ENCODE measurements around the gene RALGPS1. TPM values are rescaled to one million over a fixed set of nuclear protein-coding genes. Genes with fewer than 3 reads are reported as not detected.
A peak's percentile ranks its signal among the peaks of the same experiment; 100 is the strongest.

The RALGPS1 gene
- total and polyA plus RNA-seq, 2 donors (not counting 1 experiment from before 2014, with no cell fraction given), result 2.0 to 5.9 TPM

DNA sequence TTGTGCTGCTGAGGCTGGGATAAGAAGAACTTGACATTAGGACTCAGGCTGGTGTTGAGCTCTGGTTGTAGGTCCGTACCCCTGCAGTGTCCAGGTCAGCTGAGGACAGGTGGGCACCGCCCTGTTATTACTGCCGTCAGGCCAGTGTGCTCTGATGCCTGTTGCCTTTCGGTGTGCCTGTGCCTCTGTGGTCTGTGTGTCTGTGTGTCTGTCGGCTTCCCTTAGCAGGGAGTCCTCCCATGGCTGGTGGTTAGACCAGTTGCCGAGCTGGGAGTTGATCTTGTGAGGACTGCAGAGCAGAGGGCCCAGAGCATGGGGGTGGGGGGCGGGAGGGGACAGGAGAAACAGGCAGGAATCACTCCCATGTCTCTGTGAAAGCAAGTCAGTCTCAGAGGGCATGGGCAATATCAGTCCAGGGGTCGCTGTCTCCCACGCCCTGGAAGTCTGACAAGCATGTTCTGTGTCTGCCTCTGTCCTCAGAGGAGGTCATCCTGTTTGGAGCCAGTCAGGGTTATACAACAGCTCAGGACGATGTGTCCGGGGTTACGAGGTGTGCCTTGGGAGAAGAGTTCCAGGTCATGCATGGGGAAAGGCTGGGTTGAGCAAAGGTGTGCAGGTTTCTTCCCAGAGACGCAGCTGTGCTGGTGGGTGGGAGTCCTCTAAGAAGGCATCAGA lies 282.7 kb downstream of the RALGPS1 start:
- Histone ChIP-seq H4K20me1 (ENCODE audit: control insufficient read depth, extremely low read depth, insufficient read depth, low read length) (no peaks in the 10 kb centered on the region), H3K4me2 (ENCODE audit: extremely low read depth, insufficient read depth, low read length) (no peak overlapping the region), H3K9ac (ENCODE audit: insufficient read depth, low read length) (no peak overlapping the region), H3K27me3 (ENCODE audit: control insufficient read depth, insufficient read depth, low read length) (no peaks in the 10 kb centered on the region), H3K4me1 (ENCODE audit: control insufficient read depth, extremely low read depth, insufficient read depth, low read length) (peaks cover 5% of the 10 kb centered on the region), H2AFZ (ENCODE audit: low read length) (no peak overlapping the region), H3K27ac (ENCODE audit: insufficient read depth, low read length) (no peak overlapping the region), H3K9me3 (ENCODE audit: control insufficient read depth, insufficient read depth, low read depth, low read length) (no peaks in the 10 kb centered on the region), H3K36me3 (ENCODE audit: control insufficient read depth, insufficient read depth, low read length) (no peaks in the 10 kb centered on the region), H3K79me2 (ENCODE audit: control insufficient read depth, insufficient read depth, low read length) (no peaks in the 10 kb centered on the region), H3K4me3 (replicated peaks in 1 of 4; ENCODE audit: control extremely low read depth in 1 of 4, insufficient read depth in 1 of 4, low read depth in 3 of 4, low read length in 4 of 4) (no peak overlapping the region)
- TF ChIP-seq, protein P1, sequence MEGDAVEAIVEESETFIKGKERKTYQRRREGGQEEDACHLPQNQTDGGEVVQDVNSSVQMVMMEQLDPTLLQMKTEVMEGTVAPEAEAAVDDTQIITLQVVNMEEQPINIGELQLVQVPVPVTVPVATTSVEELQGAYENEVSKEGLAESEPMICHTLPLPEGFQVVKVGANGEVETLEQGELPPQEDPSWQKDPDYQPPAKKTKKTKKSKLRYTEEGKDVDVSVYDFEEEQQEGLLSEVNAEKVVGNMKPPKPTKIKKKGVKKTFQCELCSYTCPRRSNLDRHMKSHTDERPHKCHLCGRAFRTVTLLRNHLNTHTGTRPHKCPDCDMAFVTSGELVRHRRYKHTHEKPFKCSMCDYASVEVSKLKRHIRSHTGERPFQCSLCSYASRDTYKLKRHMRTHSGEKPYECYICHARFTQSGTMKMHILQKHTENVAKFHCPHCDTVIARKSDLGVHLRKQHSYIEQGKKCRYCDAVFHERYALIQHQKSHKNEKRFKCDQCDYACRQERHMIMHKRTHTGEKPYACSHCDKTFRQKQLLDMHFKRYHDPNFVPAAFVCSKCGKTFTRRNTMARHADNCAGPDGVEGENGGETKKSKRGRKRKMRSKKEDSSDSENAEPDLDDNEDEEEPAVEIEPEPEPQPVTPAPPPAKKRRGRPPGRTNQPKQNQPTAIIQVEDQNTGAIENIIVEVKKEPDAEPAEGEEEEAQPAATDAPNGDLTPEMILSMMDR (conservative IDR thresholded peaks at IDR 0.05 in 1 of 2, IDR thresholded peaks at IDR 0.05 in 1 of 2; ENCODE audit: low read depth in 1 of 2, low read length in 2 of 2), result no peak
- no peak for TF ChIP-seq EZH2 (IDR thresholded peaks at IDR 0.05; ENCODE audit: low read length, missing control alignments)
- no peak for DNase-seq (ENCODE audit: low read depth in 2 of 2)

DNA sequence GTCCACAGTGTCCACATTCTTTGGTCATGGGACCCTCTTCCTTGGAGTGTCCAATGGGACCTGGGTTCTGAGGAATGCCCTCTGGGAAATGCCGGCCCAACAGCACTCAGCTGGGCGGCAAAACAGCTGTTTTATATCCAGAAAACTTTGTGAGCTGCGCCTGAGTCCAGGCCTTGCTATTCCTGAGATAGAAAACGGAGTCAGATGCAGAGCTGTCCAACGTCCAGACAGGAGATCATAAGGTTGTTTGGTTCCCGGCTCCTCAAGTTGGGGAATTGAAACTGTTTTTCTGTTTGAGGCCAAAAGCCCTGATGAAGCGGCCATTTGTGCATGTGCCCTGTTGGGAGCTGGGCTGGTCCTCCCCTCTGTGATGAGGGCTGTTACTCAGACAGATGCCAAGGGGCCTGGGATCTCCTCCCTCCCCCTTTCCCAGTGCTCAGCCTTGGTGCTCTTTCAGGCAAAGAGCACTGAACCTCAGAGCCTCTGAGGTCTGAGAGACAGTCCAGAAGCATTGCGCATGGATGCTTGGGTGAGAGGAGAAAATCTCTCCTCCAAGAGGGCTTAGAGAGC lies 283.4 kb downstream of the RALGPS1 start:
- Histone ChIP-seq H3K9ac (ENCODE audit: insufficient read depth, low read length) (no peak overlapping the region), H3K27ac (ENCODE audit: insufficient read depth, low read length) (no peak overlapping the region), H3K79me2 (ENCODE audit: control insufficient read depth, insufficient read depth, low read length) (no peaks in the 10 kb centered on the region), H4K20me1 (ENCODE audit: control insufficient read depth, extremely low read depth, insufficient read depth, low read length) (no peaks in the 10 kb centered on the region), H3K27me3 (ENCODE audit: control insufficient read depth, insufficient read depth, low read length) (no peaks in the 10 kb centered on the region), H3K4me2 (ENCODE audit: extremely low read depth, insufficient read depth, low read length) (no peak overlapping the region), H2AFZ (ENCODE audit: low read length) (no peak overlapping the region), H3K4me1 (ENCODE audit: control insufficient read depth, extremely low read depth, insufficient read depth, low read length) (peaks cover 5% of the 10 kb centered on the region), H3K9me3 (ENCODE audit: control insufficient read depth, insufficient read depth, low read depth, low read length) (no peaks in the 10 kb centered on the region), H3K4me3 (replicated peaks in 1 of 4; ENCODE audit: control extremely low read depth in 1 of 4, insufficient read depth in 1 of 4, low read depth in 3 of 4, low read length in 4 of 4) (no peak overlapping the region), H3K36me3 (ENCODE audit: control insufficient read depth, insufficient read depth, low read length) (no peaks in the 10 kb centered on the region)
- peak in 1 of 2 donors; percentile 75 for DNase-seq (ENCODE audit: low read depth in 2 of 2)
- TF ChIP-seq EZH2 (IDR thresholded peaks at IDR 0.05; ENCODE audit: low read length, missing control alignments), result no peak
- TF ChIP-seq, protein P1 (conservative IDR thresholded peaks at IDR 0.05 in 1 of 2, IDR thresholded peaks at IDR 0.05 in 1 of 2; ENCODE audit: low read depth in 1 of 2, low read length in 2 of 2), result no peak

DNA sequence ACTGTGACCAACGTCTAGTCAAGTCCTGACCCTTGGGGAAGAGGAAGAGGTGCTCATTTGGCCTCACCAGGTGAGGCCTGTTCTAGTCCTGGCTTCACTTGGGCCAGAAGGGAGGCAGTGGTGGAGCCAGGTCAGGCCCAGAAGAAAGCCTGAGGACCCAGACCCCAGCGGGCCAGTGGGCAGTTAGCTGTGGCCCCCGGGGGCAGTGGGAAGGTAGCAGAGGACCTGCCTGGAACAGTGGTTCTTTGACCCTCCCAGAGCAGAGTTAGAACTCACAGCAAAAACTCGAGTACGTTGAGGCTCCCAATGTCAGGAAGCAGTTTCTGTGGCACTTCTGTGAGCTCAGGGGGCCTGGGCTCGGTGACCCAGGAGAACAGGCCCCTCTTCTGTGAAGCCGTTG lies 284.0 kb downstream of the RALGPS1 start:
- DNase-seq (ENCODE audit: low read depth in 2 of 2), result no peak
- Histone ChIP-seq H3K9me3 (ENCODE audit: control insufficient read depth, insufficient read depth, low read depth, low read length) (no peaks in the 10 kb centered on the region), H4K20me1 (ENCODE audit: control insufficient read depth, extremely low read depth, insufficient read depth, low read length) (no peaks in the 10 kb centered on the region), H3K4me1 (ENCODE audit: control insufficient read depth, extremely low read depth, insufficient read depth, low read length) (peaks cover 5% of the 10 kb centered on the region), H3K9ac (ENCODE audit: insufficient read depth, low read length) (no peak overlapping the region), H3K4me3 (replicated peaks in 1 of 4; ENCODE audit: control extremely low read depth in 1 of 4, insufficient read depth in 1 of 4, low read depth in 3 of 4, low read length in 4 of 4) (no peak overlapping the region), H3K27ac (ENCODE audit: insufficient read depth, low read length) (no peak overlapping the region), H2AFZ (ENCODE audit: low read length) (no peak overlapping the region), H3K36me3 (ENCODE audit: control insufficient read depth, insufficient read depth, low read length) (no peaks in the 10 kb centered on the region), H3K4me2 (ENCODE audit: extremely low read depth, insufficient read depth, low read length) (no peak overlapping the region), H3K79me2 (ENCODE audit: control insufficient read depth, insufficient read depth, low read length) (no peaks in the 10 kb centered on the region), H3K27me3 (ENCODE audit: control insufficient read depth, insufficient read depth, low read length) (peaks cover 2% of the 10 kb centered on the region)
- TF ChIP-seq, protein P1 (conservative IDR thresholded peaks at IDR 0.05 in 1 of 2, IDR thresholded peaks at IDR 0.05 in 1 of 2; ENCODE audit: low read depth in 1 of 2, low read length in 2 of 2), result no peak
- no peak for TF ChIP-seq EZH2 (IDR thresholded peaks at IDR 0.05; ENCODE audit: low read length, missing control alignments)

Measured in fibroblast of lung (primary cell).